HG03342 (cell line): ENCODE measurements around the gene STMN1.

Experiments used
- ATAC-seq: cut with Tn5 transposase; IDR thresholded peaks from one replicate; pipeline ENCODE4 v1.9.1; 2021; ENCODE audit warnings: mild to moderate bottlenecking, moderate library complexity; ENCODE audit not compliant: unreplicated experiment

The STMN1 gene

DNA sequence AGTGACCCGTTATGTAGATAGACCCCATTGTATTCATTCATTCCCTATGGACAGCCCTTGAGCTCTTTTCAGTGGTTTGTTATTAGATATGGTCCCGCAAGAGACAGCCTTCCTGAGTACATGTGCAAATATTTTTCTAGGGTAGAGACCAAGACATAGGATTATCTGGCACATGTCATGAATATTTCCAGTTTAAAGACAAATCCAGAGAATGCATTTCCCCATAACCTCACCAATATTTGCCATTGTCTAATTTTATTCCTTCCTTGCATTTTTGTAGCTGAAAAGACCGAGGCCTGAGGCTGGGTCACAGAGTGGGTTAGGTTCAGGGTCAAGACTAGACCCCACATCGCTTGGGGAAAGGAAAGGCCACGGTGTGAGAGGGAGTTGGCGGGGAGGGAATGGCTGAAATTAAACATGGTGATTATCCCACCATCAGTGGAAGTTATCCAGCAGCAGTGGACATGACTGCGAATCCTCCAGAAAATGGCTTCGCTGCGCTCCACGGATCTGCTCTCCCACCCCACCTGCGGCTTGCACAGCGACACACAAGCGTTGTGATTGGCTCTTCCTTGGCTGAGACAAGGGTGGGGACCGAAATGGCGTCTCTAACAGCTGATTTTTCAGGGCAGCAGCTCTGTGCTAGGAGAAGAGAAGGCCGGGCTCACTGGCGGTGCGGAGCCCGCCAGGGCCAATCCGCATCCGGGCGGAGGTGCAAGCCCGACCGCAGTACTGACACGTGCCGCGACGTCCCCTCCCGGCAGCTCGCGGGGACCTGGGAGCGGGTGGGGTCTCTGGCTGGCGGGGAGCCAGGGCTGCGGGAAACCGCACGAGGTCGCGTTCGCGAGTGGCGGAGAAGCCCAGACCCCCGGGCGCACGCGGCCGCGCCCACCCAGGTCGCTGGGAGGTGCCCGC, 16.1 kb upstream of the STMN1 start:
- no peak for ATAC-seq

DNA sequence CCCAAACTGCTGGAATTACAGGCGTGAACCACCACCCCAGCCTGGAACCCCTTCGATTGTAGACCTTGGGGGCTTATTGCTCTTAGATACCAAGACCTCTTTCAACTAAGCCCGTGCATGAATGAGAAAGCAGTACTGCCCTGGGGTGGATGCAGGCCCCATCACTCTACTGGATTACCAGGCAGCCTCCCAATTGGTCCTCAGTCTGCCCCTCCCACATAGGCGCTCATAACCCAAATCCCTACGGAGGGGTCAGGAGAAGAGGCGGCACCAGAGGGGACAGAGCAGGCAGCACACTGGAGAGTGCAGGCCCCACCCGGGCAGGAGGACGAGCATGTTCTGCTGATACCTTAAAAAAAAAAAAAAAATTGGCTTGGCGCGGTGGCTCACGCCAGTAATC, 12.4 kb upstream of the STMN1 start:
- ATAC-seq = no peak

DNA sequence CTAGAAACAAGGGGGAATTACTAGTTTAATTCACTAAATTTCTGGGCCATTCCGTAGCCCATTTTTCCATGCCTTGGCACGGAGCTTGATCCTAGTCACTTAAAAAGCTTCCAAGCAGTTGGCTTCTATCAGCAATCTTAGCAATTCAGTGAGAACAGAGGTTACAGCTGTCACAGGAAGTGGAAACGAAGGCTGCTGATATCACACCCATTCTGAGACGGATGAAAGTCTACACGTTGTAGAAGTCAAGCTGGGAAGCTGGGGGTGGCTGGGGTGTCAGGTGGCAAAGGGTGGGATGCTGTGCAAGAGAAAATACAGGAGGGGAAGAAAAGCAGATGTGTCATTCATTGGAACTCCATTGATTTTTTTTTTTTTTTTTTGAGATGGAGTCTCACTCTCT, 11.8 kb upstream of the STMN1 start:
- no peak for ATAC-seq

- ATAC-seq = no peak
These were observed 10.2 kb upstream of the STMN1 start for GRCh38 chr1:25916460-25916859.

DNA sequence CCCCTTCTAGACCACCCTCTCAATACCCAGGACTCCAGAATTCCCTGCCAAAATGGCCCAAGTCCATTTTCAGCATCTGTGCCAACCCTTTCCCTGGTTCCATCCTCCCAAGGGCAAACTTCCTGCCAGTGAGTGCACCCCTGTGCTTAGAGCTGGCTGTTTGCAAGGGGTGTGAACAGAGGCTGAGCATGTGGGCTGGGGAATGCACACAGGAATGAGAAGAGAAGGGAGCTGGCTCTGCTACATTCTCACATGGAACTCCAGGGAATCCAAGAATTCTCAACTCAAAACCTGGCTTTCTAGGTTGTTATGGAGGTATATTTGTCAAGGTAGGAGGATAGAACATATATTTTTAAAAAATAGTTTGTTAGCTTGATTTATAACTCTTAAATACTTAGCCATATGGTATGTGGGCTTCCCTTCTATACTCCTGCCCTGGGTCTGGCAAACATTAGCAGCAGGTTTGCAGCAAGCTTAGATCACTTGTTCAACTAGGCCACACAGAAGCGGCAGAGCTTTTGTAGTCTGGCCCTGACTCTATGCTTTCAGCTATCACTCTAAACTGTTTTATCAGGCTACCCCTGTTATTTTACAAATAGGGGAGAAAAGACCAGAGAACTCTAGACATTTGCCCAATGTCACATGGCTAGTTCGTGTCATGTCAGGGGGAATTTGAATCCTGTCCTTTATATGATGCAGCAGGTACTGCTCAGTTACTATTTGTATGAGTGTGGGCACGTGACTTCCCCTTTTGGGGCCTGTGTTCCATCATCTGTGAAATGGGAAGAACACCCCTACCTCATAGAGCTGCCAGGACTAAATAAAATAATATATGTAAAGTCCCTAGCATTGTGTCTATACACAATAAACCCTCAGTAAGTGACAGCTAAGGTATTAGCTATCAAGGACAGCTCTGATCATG, 8.1 kb upstream of the STMN1 start:
- ATAC-seq = no peak

- no peak for ATAC-seq
These were observed 7.0 kb upstream of the STMN1 start for GRCh38 chr1:25913206-25913605.

DNA sequence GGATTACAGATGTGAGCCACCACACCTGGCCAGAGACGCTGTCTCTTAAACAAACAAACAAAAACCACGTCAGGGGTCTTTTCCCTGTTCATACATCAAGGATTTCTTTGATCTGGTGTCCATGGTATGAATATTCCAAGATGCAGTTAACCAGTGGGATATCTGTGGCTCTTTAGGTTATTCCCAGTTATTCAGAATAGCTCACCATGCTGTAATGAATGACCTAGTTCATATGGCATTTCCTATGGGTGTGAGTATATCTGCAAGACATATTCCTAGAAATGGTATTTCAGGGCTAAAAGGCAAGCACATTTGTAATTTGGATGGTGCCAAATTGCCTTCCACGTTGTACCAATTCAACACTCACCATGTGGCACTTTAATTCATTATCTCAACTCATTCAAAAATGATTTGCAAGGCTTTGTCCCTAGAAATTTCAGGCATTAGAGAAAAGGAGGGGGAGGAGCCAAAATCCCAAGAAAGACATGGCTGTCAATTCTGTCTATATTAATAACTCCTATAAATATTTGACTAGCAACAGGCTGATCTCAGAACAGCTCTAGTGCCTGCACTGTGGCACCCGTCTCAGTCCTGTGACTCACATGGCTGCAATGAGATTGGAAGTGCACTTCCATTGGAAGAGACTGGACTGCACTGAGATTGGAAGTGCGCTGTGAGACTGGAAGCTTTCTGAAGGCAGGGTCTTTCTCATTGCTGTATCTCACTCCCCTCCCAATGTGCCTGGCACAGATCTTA, 6.0 kb upstream of the STMN1 start:
- no peak for ATAC-seq

- no peak for ATAC-seq
These were observed 4.9 kb upstream of the STMN1 start for GRCh38 chr1:25911162-25911561.

- ATAC-seq = no peak
These were observed 2.8 kb upstream of the STMN1 start for GRCh38 chr1:25909040-25909439.

- no peak for ATAC-seq
These were observed 1.9 kb upstream of the STMN1 start for GRCh38 chr1:25908161-25908560.

GRCh38 chr1:25907601-25908000, 1.4 kb upstream of the STMN1 start:
- ATAC-seq = no peak

DNA sequence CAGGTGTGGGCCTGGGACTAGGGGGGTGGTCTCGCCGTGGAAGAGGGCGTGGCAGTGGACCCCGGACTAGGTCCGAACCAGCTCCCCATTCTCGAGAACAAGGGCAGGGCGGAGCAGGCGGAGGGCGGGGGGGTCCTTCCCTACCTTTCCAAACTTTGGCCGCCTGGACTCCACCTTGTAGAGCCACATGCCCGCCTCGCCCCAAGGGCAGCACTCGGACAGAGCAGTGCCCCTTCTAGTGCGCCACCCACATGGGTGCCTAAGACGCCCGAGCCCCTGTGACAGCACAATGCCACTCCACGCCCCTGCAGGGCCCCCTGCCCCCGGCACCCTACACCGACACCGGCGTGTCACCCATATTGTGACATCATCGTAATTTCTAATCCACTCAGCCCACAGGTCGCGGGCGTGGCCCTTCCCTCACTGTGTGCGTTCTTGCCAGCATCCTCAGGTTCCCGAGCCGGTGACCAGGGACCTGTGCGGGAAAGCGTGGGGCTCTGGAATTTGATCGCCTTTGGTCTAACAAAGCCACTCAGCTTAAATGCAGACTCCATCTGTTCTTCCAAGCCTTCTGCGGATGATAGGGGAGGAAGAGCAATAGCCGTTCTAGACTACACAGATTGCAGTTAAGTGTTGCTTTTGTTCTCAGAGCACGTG, 553 bp upstream of the STMN1 start:
- ATAC-seq = no peak

GRCh38 chr1:25904943-25905679, 1.1 kb downstream of the STMN1 start:
- ATAC-seq = peak; percentile 73

GRCh38 chr1:25903986-25904385, 2.2 kb downstream of the STMN1 start:
- ATAC-seq = no peak

- no peak for ATAC-seq
These were observed 3.8 kb downstream of the STMN1 start for GRCh38 chr1:25902462-25902861.

DNA sequence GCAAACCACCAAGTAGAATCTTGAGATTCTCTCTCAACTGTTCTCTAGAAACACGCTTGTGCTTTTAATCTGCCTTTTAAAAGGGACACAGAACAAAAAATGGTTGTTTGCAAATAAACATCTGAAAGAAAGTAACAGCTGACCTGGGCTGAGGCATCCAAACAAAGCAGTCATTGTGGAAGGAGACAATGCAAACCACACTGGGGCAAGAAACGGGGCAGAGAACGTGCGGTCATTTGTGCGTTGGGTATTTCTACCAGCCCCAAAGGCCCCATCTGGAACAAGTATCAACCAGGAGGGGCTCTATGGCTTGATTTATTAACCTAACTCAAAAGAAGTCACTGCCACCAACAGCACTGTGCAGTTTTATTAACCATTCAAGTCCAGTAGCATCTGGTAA, 6.0 kb downstream of the STMN1 start:
- ATAC-seq = no peak

GRCh38 chr1:25899792-25900191, 6.4 kb downstream of the STMN1 start:
- ATAC-seq = no peak

- no peak for ATAC-seq
These were observed 7.8 kb downstream of the STMN1 start for GRCh38 chr1:25898223-25899015.

- ATAC-seq = no peak
These were observed 8.5 kb downstream of the STMN1 start for GRCh38 chr1:25897754-25898153.
